ENCODE data around the gene TADA3. TPM values are rescaled to one million over a fixed set of nuclear protein-coding genes. Genes with fewer than 3 reads are reported as not detected.

Gene TADA3
- total RNA-seq, 1 experiment from 2014 or later = 50.1 TPM

GRCh38 chr3:9809615-9810432 lies 17.6 kb upstream of the TADA3 start, which contains the start of gene TTLL3:
TSS of gene TTLL3 (plus strand) at chr3:9810262. CDS start at chr3:9810662, 400 bp downstream.
- peak; percentile 65 for DNase-seq (ENCODE audit: low read depth)

- no peak for DNase-seq (ENCODE audit: low read depth)
Observed at GRCh38 chr3:9809239-9809614, 17.0 kb upstream of the TADA3 start.

- DNase-seq (ENCODE audit: low read depth) = peak; percentile 32
Observed at GRCh38 chr3:9808345-9809037, 16.2 kb upstream of the TADA3 start.

GRCh38 chr3:9807981-9808344 lies 15.7 kb upstream of the TADA3 start:
- no peak for DNase-seq (ENCODE audit: low read depth)

GRCh38 chr3:9806688-9807589 lies 14.7 kb upstream of the TADA3 start:
- no peak for DNase-seq (ENCODE audit: low read depth)

GRCh38 chr3:9806137-9806536 lies 13.9 kb upstream of the TADA3 start:
- no peak for DNase-seq (ENCODE audit: low read depth)

- no peak for DNase-seq (ENCODE audit: low read depth)
Observed at GRCh38 chr3:9804996-9805395, 12.7 kb upstream of the TADA3 start.

GRCh38 chr3:9803494-9803893 lies 11.2 kb upstream of the TADA3 start:
- no peak for DNase-seq (ENCODE audit: low read depth)

GRCh38 chr3:9800529-9800928 lies 8.3 kb upstream of the TADA3 start:
- DNase-seq (ENCODE audit: low read depth) = no peak

- DNase-seq (ENCODE audit: low read depth) = no peak
Observed at GRCh38 chr3:9797196-9797945, 5.1 kb upstream of the TADA3 start.

GRCh38 chr3:9795207-9795606 lies 2.9 kb upstream of the TADA3 start:
- no peak for DNase-seq (ENCODE audit: low read depth)

- DNase-seq (ENCODE audit: low read depth) = no peak
Observed at GRCh38 chr3:9794400-9794799, 2.1 kb upstream of the TADA3 start.

- DNase-seq (ENCODE audit: low read depth) = peak; percentile 25
Observed at GRCh38 chr3:9793161-9793781, 998 bp upstream of the TADA3 start.

- no peak for DNase-seq (ENCODE audit: low read depth)
Observed at GRCh38 chr3:9791790-9792404, 376 bp downstream of the TADA3 start.

GRCh38 chr3:9791127-9791526 lies 1.1 kb downstream of the TADA3 start:
- DNase-seq (ENCODE audit: low read depth) = no peak

GRCh38 chr3:9787714-9788113 lies 4.6 kb downstream of the TADA3 start:
- no peak for DNase-seq (ENCODE audit: low read depth)

- no peak for DNase-seq (ENCODE audit: low read depth)
Observed at GRCh38 chr3:9786825-9787669, 5.2 kb downstream of the TADA3 start.

- DNase-seq (ENCODE audit: low read depth) = no peak
Observed at GRCh38 chr3:9786209-9786739, 6.0 kb downstream of the TADA3 start.

- no peak for DNase-seq (ENCODE audit: low read depth)
Observed at GRCh38 chr3:9785602-9786001, 6.7 kb downstream of the TADA3 start.
